C4-2B (cell line): ENCODE measurements around the gene RBM15B.
A peak's percentile ranks its signal among the peaks of the same experiment; 100 is the strongest.

Experiments used
- H3K27ac ChIP-seq: fragments of 450-650 bp; 2 replicates; pipeline ENCODE4 v1.5.1; 2017
- ZFX ChIP-seq: fragments of 450-650 bp; IDR thresholded peaks from 2 replicates; pipeline ENCODE4 v1.6.1; 2017
- TF ChIP-seq, protein P1 (sequence below): fragments of 450-650 bp; conservative IDR thresholded peaks from 2 replicates; pipeline ENCODE4 v1.5.1; 2017; ENCODE audit warnings: mild to moderate bottlenecking

The RBM15B gene

DNA sequence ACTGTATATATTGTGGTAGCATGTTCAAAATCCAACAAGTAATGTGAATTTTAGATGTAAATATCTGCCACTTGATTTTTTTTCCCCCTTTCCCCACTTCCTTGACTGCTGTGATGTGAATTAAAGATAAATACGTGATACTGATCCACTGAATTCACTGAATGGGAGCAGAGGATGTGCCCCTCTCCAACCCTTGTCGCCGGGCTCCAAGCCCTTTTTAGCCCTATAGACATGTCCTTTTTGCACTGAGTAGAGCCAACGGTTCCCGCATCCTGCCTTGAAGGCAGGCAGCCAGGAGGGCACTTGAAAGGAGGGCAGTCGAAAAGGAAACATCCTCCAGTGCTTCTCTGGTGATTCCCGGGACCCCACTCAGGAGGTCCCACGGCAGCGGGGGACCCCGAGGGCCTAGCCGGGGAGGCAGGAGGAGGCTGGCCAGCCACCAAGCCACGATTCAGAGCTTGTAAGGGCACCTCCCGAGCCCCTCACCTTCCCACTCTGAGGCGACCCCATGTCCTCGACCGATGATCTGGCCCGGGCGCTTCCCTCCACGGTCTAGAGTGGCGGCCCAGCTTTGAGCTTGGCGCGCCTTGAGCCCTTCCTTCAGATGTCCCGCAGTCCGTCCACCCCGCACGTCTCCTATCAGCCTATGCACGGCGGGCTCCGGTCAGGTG is 6.9 kb upstream of the RBM15B start:
- peak overlapping the region; percentile 97 for H3K27ac ChIP-seq
- peak; percentile 75; the same call in 1 of the 2 replicates for TF ChIP-seq ZFX
- TF ChIP-seq, protein P1, sequence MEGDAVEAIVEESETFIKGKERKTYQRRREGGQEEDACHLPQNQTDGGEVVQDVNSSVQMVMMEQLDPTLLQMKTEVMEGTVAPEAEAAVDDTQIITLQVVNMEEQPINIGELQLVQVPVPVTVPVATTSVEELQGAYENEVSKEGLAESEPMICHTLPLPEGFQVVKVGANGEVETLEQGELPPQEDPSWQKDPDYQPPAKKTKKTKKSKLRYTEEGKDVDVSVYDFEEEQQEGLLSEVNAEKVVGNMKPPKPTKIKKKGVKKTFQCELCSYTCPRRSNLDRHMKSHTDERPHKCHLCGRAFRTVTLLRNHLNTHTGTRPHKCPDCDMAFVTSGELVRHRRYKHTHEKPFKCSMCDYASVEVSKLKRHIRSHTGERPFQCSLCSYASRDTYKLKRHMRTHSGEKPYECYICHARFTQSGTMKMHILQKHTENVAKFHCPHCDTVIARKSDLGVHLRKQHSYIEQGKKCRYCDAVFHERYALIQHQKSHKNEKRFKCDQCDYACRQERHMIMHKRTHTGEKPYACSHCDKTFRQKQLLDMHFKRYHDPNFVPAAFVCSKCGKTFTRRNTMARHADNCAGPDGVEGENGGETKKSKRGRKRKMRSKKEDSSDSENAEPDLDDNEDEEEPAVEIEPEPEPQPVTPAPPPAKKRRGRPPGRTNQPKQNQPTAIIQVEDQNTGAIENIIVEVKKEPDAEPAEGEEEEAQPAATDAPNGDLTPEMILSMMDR: no peak

DNA sequence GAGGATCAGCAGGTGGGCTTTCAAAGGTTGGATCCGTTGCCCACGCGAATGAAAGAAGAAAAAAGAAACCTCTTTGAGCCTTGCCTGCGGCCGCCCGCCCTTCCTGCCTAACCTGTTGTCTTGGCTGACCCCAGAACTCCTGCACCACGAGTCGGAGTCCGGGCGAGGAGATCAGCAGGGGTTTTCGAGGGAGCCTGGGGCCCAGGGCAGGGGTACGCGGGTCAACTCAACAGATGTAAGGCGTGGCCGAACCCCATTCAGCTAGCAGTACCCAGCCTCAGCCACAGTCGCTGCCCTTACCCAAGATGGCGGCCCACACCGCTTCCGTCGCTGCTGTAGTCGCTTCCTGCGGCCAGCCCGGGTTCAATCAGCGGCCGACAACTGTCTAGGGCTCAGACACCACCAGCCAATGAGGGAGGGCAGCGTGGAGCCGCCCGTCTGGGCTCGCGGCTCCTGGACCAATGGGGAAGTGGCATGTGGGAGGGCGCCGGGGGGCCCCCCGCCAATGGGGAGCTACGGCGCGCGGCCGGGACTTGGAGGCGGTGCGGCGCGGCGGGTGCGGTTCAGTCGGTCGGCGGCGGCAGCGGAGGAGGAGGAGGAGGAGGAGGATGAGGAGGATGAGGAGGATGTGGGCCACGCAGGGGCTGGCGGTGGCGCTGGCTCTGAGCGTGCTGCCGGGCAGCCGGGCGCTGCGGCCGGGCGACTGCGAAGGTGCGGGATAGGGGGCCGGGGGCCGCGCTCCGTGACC is 6.2 kb upstream of the RBM15B start, which contains the start of gene MANF:
Gene MANF, plus strand, starts transcription at position 566 of the 748 bp plus-strand sequence. Its CDS starts 52 bp downstream, at position 618.
- H3K27ac ChIP-seq: peak within 1 kb of the TSS; percentile 97

DNA sequence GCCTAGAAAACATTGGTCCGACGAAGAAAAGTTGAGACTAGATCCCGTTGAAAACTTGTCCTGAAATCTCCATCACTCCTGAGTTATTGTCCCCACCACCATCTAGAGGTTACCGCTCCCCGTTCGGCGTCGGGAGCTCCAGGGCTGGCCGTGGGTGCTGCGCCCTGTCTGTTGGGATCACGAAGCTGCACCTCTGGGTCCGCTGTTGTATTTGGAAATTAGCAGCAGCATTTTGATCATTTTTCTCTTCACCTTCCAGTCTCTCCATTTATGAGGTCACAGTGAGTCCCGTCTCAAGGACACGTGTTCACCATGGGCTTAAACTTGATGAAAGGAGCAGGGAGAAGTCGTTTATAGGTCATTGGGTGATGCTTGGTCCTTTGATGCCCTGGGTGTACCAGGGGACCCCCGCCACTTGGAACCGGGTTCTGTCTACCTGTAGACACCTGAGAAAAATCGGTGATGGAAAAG is 5.4 kb upstream of the RBM15B start:
- H3K27ac ChIP-seq: peak overlapping the region; percentile 97
- no peak for TF ChIP-seq ZFX
- TF ChIP-seq, protein P1: no peak

More for the DNA sequence above, 6.2 kb upstream of the RBM15B start, which contains the start of gene MANF:
- TF ChIP-seq ZFX: peak; percentile 64
- TF ChIP-seq, protein P1: no peak

DNA sequence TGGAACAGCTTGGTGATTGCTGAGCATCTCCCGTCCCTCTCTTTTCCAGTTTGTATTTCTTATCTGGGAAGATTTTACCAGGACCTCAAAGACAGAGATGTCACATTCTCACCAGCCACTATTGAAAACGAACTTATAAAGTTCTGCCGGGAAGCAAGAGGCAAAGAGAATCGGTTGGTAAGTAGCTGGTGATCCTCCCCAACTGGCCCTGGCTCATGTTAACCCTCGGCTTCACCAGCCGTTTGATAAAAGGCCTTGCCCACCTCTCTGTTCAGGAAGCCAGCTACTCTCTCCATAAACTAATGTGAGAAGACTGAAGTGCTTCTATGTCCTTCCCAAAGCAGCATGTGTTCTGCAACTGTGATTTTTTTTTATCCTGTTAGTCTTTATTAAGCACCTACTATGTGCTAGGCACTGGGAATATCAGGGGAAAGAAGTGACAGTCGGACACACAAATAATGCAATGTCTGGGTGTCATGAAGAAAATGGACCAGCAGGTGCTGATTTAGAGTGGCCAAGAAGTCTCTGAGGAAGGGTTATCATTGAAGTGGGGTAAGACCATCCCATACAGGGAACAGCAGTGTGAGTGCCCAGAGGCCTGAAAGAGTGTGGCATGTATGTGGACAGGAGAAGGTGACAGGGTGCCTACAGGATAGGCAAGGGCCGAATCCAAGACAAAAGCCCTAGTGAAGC is 4.8 kb upstream of the RBM15B start:
- no peak for TF ChIP-seq ZFX
- TF ChIP-seq, protein P1: no peak
- peak overlapping the region; percentile 97 for H3K27ac ChIP-seq

DNA sequence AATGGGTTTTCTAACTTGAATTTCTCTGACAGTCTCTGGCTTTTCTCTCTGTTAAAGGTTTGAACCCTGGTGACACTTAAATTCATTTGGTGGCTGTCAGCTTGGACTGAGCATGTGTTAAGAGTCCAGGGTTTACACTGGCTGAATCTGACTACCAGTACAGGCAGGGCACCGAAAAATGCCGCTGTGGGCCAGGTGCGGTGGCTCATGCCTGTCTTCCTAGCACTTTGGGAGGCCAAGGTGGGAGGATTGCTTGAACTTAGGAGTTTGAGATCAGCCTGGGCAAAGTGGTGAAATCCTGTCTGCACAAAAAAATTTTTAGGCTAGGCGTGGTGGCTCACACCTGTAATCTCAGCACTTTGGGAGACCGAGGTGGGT is 4.2 kb upstream of the RBM15B start:
- peak overlapping the region; percentile 97 for H3K27ac ChIP-seq
- TF ChIP-seq, protein P1: no peak
- TF ChIP-seq ZFX: no peak

DNA sequence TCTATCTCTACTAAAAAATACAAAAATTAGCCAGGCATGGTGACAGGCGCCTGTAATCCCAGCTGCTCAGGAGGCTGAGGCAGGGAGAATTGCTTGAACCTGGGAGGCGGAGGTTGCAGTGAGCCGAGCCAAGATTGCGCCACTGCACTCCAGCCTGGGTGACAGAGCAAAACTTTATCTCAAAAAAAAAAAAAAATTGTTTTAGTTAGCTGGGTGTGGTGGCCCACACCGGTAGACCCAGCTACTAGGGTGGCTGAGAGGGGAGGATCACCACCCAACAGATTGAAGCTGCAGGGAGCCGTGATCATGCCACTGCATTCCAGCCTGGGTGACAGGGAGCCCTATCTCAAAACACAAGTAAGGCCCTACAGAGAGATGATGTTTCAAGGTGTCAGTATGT is 3.8 kb upstream of the RBM15B start:
- peak overlapping the region; percentile 97 for H3K27ac ChIP-seq

DNA sequence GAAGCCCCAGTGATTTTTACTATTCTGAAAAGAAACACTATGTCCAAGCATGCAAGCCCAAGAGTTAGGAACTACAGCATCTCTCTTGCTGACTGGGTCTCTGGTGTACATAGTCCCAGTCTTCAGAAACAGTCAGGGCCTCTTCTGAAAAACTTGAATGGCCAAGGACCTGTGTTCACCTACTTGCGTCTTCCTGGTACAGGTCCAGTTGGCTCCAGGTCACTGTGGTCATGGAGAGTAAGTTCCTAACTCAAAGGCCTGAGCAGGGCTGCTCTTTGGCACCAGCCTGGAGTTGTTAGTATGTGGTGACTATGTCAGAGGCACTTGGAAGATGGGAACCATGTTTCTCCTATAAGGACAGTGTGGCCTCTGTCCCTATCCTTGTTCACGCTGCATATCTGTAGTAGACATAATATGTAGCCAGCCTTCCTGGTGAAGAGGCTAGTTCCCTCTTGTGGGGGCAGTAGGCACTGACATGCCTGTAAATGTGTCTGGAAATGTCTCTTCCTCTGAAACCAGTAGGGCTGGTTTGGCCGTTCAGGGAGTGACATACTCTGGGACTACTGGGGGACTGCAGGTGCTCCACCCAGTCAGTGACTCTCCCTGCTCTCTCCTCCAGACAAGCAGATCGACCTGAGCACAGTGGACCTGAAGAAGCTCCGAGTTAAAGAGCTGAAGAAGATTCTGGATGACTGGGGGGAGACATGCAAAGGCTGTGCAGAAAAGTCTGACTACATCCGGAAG is 2.6 kb upstream of the RBM15B start:
- TF ChIP-seq, protein P1: peak; percentile 19
- no peak for TF ChIP-seq ZFX
- H3K27ac ChIP-seq: peak overlapping the region; percentile 97
